WI38 (cell line): ENCODE results near the gene ITPR1.

Experiments
- H3K4me3 ChIP-seq: 2 replicates; pipeline ENCODE4 v1.5.1; 2011; ENCODE audit warnings: low read depth, mild to moderate bottlenecking, control low read depth, low read length
- TF ChIP-seq, protein P1 (sequence below): IDR thresholded peaks from 2 replicates; pipeline ENCODE4 v1.5.1; 2012; ENCODE audit warnings: low read depth, mild to moderate bottlenecking, control low read depth, low read length

Gene ITPR1

DNA sequence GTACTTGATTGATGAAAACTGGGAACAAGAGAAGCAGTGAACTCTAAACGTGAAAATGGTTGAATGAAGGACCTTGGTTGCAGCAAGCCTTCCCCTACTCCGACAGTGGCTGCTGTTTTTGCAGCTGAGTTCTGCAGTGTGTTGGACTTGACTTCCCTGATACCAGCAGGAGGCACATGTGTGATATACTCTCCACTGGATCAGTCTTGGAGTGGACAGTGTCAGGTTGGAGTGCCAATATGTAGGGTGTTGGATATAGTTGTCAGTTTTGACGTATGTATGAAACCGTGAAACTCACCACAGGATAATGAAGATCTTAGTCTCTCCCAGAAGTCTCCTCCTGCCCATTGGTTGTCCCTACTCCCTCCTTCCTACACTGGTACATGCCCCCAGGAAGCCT is 106.5 kb downstream of the ITPR1 start:
- H3K4me3 ChIP-seq: no peak overlapping the region
- TF ChIP-seq, protein P1, sequence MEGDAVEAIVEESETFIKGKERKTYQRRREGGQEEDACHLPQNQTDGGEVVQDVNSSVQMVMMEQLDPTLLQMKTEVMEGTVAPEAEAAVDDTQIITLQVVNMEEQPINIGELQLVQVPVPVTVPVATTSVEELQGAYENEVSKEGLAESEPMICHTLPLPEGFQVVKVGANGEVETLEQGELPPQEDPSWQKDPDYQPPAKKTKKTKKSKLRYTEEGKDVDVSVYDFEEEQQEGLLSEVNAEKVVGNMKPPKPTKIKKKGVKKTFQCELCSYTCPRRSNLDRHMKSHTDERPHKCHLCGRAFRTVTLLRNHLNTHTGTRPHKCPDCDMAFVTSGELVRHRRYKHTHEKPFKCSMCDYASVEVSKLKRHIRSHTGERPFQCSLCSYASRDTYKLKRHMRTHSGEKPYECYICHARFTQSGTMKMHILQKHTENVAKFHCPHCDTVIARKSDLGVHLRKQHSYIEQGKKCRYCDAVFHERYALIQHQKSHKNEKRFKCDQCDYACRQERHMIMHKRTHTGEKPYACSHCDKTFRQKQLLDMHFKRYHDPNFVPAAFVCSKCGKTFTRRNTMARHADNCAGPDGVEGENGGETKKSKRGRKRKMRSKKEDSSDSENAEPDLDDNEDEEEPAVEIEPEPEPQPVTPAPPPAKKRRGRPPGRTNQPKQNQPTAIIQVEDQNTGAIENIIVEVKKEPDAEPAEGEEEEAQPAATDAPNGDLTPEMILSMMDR: no peak

DNA sequence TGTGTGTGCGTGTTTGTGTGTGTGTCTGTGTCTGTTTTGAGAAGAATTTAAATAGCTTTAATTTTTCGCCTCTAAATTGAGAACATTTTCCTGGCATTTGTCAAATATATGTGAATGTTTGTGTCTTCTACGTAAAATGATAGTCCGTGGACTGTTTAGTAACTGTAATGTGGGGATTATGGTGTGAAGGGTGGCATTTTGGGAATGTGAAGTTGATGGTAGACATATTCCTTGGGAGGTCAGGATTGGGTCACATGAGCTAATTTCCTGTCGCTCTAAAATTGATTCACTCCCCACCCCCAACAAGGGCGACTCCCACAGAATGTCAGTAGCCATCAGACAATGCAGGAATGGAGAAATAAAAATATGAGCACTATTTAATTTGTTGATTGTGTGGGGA is 107.3 kb downstream of the ITPR1 start:
- TF ChIP-seq, protein P1: no peak

DNA sequence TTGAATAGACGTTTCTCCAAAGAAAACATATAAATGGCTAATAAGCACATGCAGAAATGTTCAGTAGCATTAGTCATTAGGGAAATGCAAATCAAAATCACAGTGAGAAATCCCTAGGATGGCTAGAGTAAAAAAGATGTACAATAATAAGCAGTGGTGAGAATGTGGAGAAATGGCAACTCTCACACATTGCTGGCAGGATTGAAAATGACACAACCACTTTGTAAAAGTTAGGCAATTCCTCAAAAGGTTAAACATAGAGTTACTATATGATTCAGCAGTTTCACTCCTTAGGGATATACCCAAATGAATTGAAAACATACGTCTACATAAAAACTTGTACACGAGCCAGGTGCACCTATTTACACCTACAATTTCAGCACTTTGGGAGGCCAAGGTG is 108.7 kb downstream of the ITPR1 start:
- no peak overlapping the region for H3K4me3 ChIP-seq
- TF ChIP-seq, protein P1: no peak

More for the DNA sequence above, 107.3 kb downstream of the ITPR1 start:
- no peak overlapping the region for H3K4me3 ChIP-seq

DNA sequence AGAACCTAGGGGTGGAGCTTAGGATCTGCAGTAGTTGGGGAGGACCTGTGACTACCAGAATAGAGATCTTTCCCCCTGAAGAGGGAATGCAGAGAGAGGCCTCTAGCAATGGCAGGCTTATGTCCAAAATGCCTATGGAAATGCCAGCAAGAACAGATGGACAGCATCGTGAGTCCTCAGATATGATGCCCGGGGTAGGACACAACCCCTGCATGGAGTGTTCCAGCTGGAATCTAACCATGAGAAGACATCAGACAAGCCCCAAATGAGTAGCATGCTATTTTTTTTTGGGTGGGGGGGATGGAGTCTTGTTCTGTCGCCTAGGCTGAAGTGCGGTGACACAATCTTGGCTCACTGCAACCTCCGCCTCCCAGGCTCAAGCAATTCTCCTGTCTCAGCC is 111.5 kb downstream of the ITPR1 start:
- TF ChIP-seq, protein P1: no peak
- H3K4me3 ChIP-seq: no peak overlapping the region

DNA sequence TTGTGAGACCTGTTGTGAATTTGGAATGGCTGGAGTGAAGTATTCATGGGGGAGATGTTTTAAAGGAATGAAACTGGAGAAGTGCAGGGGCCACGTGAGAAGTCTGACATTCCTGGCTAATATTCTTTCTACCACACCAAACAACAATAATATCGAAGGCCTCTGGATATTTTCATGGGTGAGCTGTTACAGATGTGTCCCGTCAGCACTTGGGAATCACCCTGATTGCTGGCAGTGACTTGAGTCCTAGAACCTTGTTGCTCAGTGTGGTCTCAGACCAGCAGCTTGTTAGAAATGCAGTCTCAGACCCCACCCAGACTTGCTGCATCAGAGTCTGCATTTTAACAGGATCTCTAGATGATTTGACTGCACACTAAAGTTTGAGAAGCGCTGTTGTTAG is 113.8 kb downstream of the ITPR1 start:
- TF ChIP-seq, protein P1: no peak
- no peak overlapping the region for H3K4me3 ChIP-seq

DNA sequence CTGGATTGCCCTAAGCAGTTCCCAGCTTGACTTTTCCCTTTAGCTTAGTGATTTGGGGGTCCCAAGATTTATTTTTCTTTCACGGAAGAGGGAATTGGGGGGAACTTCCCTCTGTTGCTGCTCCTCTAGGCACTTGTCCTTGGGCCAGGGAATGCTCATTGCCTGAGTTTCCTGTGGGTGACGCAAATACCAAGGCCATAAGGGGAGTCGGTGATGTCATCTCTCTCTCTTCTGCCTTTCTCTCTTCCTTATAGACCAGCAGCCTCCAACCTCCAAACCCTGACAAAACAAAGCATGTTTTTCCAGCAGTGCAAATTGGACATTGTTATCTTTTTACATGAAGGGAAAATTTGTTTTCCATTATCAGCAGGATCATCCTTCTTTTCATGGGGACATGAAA is 120.2 kb downstream of the ITPR1 start:
- H3K4me3 ChIP-seq: no peak overlapping the region
- TF ChIP-seq, protein P1: no peak

DNA sequence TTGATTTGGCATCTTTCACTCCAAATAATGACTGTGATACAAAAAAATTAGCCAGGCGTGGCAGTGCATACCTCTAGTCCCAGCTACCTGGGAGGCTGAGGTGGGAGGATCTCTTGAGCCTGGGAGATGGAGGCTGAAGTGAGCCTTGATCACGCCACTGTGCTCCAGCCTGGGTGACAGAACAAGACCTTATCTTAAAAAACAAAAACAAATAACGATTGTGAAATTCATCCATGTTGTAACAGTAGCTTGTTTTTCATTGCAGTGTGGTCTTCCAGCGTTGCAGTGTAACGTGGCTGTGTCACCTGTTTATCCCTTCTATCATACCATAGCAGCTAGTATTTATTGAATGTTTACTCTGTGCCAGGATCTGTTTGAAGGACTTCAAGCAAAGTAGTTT is 120.9 kb downstream of the ITPR1 start:
- TF ChIP-seq, protein P1: no peak
- H3K4me3 ChIP-seq: no peak overlapping the region
